GM12878 (cell line): Measurements from ENCODE around the gene NTRK3. TPM values are rescaled to one million over a fixed set of nuclear protein-coding genes. Genes with fewer than 3 reads are reported as not detected.

Experiments
- ATAC-seq: fragments of 200-7000 bp; cut with Tn5 transposase; 3 replicates; pipeline ENCODE4 v1.9.1; 2020; ENCODE audit warnings: mild to moderate bottlenecking, moderate library complexity
- BruUV-seq: library from RNA; stranded (reverse); fragments of 400-500 nt; replicated peaks from 2 replicates; lab custom pipeline; 2021; lab: Mats Ljungman, UMichigan
- CTCF ChIA-PET: fragments of 300-600 bp; sonication (Branson Sonifier 250); formaldehyde crosslinking; extraction: SDS; loops from one replicate; lab custom pipeline; 2021; ENCODE audit warnings: inconsistent platforms; lab: Yijun Ruan, JAX
- POLR2A ChIA-PET: fragments of 350-600 bp; formaldehyde crosslinking; extraction: SDS; loops from one replicate; lab custom pipeline; 2021; ENCODE audit warnings: inconsistent platforms; lab: Charles Lee
- RAD21 ChIA-PET: fragments of 300-600 bp; sonication (Branson Sonifier 250); formaldehyde crosslinking; loops from one replicate; lab custom pipeline; 2023; ENCODE audit warnings: antibody characterized with exemption; ENCODE audit not compliant: unreplicated experiment; lab: Charles Lee
- SMC1A ChIA-PET: fragments of 300-600 bp; sonication (Branson Sonifier 250); formaldehyde crosslinking; loops from one replicate; lab custom pipeline; 2023; ENCODE audit not compliant: unreplicated experiment, uncharacterized antibody; lab: Charles Lee
- DNase-seq: peaks from one replicate; pipeline ENCODE4 v3.0.0-alpha.2; 2011; ENCODE audit warnings: low read depth, low spot score
- FAIRE-seq: peaks from 3 replicates; lab custom pipeline; 2011; peaks lifted over from hg19 to GRCh38; lab: Jason Lieb, UNC
- H2AFZ ChIP-seq: 2 replicates; pipeline ENCODE4 v1.6.0; 2011; ENCODE audit warnings: low read depth, low read length, control low read depth; ENCODE audit not compliant: control insufficient read depth
- H3K27ac ChIP-seq: 2 replicates; pipeline ENCODE4 v1.5.1; 2011; ENCODE audit warnings: control low read depth; ENCODE audit not compliant: control insufficient read depth, insufficient read depth
- H3K27me3 ChIP-seq, 2 experiments: replicated peaks in 1 of 2; 2 replicates each; pipeline versions ENCODE4 v1.6.0 to v1.6.1; 2011; ENCODE audit warnings: low read length in 1 of 2; ENCODE audit not compliant: control insufficient read depth in 2 of 2, insufficient read depth in 2 of 2
- H3K36me3 ChIP-seq, 2 experiments: 2 replicates each; pipeline ENCODE4 v1.5.1; 2011; ENCODE audit warnings: low read length in 1 of 2; ENCODE audit not compliant: control insufficient read depth in 2 of 2, insufficient read depth in 2 of 2
- H3K4me1 ChIP-seq: 2 replicates; pipeline ENCODE4 v1.6.1; 2011; ENCODE audit warnings: mild to moderate bottlenecking, low read length, moderate library complexity, mixed read lengths; ENCODE audit not compliant: control insufficient read depth, insufficient read depth
- H3K4me2 ChIP-seq: 2 replicates; pipeline ENCODE4 v1.6.0; 2011; ENCODE audit warnings: control low read depth; ENCODE audit not compliant: control insufficient read depth, insufficient read depth
- H3K4me3 ChIP-seq: fragments of 200-600 bp; sonication (generic); 2 replicates; pipeline ENCODE4 v1.5.1; 2016
- H3K79me2 ChIP-seq: 2 replicates; pipeline ENCODE4 v1.6.0; 2011; ENCODE audit warnings: low read length; ENCODE audit not compliant: control insufficient read depth, insufficient read depth
- H3K9ac ChIP-seq: 2 replicates; pipeline ENCODE4 v1.8.0; 2011; ENCODE audit warnings: low read length, control low read depth, mixed read lengths; ENCODE audit not compliant: control insufficient read depth, insufficient read depth
- H3K9me3 ChIP-seq: replicated peaks from 3 replicates; pipeline ENCODE4 v1.5.1; 2011; ENCODE audit warnings: mild to moderate bottlenecking, low read length; ENCODE audit not compliant: control insufficient read depth, insufficient read depth
- H4K20me1 ChIP-seq: 2 replicates; pipeline ENCODE4 v1.6.0; 2011; ENCODE audit not compliant: control insufficient read depth, insufficient read depth
- CEBPB ChIP-seq, 2 experiments: fragments of 150-350 bp in 1 of 2; IDR thresholded peaks; 2 replicates each; pipeline ENCODE4 v1.6.1; 2012 to 2014; ENCODE audit warnings: low read depth in 2 of 2, low read length in 2 of 2, borderline replicate concordance in 1 of 2, inconsistent platforms in 1 of 2
- MTA2 ChIP-seq: fragments of 450-650 bp; IDR thresholded peaks from 2 replicates; pipeline ENCODE4 v1.6.1; 2016; ENCODE audit warnings: low read depth, mild to moderate bottlenecking, moderate library complexity
- PML ChIP-seq: IDR thresholded peaks from 2 replicates; pipeline ENCODE4 v1.6.1; 2012; ENCODE audit warnings: low read length, inconsistent platforms
- RBBP5 ChIP-seq: fragments of 200-600 bp; sonication (generic); conservative IDR thresholded peaks from 2 replicates; pipeline ENCODE4 v1.6.1; 2016
- SKIL ChIP-seq: fragments of 450-650 bp; IDR thresholded peaks from 2 replicates; pipeline ENCODE4 v1.6.1; 2017; ENCODE audit warnings: mild to moderate bottlenecking, low read depth, inconsistent platforms; ENCODE audit not compliant: poor library complexity, severe bottlenecking
- SMAD5 ChIP-seq: IDR thresholded peaks from 2 replicates; pipeline ENCODE4 v1.6.1; 2016; ENCODE audit warnings: antibody characterized with exemption, low read depth
- SUPT20H ChIP-seq: IDR thresholded peaks from 2 replicates; pipeline ENCODE4 v1.6.1; 2011; ENCODE audit warnings: low read depth, mild to moderate bottlenecking, low read length, moderate library complexity, borderline replicate concordance; ENCODE audit not compliant: control insufficient read depth
- TCF7 ChIP-seq: IDR thresholded peaks from 2 replicates; pipeline ENCODE4 v1.6.1; 2014; ENCODE audit warnings: antibody characterized with exemption, borderline replicate concordance
- YBX1 ChIP-seq: fragments of 450-650 bp; IDR thresholded peaks from 2 replicates; pipeline ENCODE4 v1.6.1; 2016; ENCODE audit warnings: antibody characterized with exemption
- ZBTB33 ChIP-seq: fragments of 450-650 bp; IDR thresholded peaks from 2 replicates; pipeline ENCODE4 v1.6.1; 2017; ENCODE audit warnings: mild to moderate bottlenecking
- WGBS: methylation state at CpG from one replicate; pipeline ENCODE4 v1.1.6; 2016; ENCODE audit warnings: low lambda C conversion rate; ENCODE audit not compliant: insufficient replicate concordance, insufficient coverage; ENCODE audit errors: missing lambda C conversion rate; 5-methylcytosine and 5-hydroxymethylcytosine counted together
- in situ Hi-C: fragments of 300-500 bp; cut with MboI; formaldehyde crosslinking; loops from 9 replicates; pipeline ENCODE4 v1.14.3; 2018; ENCODE audit warnings: mixed read lengths
- intact Hi-C: fragments of 100-400 bp; cut with micrococcal nuclease; formaldehyde crosslinking; loops from one replicate; pipeline ENCODE4 v1.14.2; 2022; ENCODE audit not compliant: unreplicated experiment
- polyA plus RNA-seq, 11 experiments: library from polyadenylated mRNA; depleted of rRNA in 4 of 11; unstranded in 6 of 11; stranded (reverse) in 5 of 11; fragments of >200 nt; fragmentation: Nextera tagmentation in 4 of 11; fragmentation: Illumina TruSeq in 1 of 11; extraction: Ambion mirVana in 4 of 11; extraction: Trizol in 1 of 11; gene quantifications; 1 replicate in 1 of 11; 2 replicates in 10 of 11; pipeline versions ENCODE4 v1.2.1 to v1.2.3, GENCODE V29; 2011 to 2016; ENCODE audit warnings: inconsistent platforms in 2 of 11, missing spikeins in 2 of 11, low read depth in 1 of 11
- total RNA-seq, 4 experiments: library from RNA; depleted of rRNA in 3 of 4; stranded (reverse); fragments of >200 nt in 3 of 4; fragmentation: Illumina TruSeq in 1 of 4; extraction: Trizol in 1 of 4; gene quantifications; 2 replicates each; pipeline versions ENCODE4 v1.2.1 to v1.2.3, GENCODE V29; 2013 to 2021

Gene NTRK3
- total and polyA plus RNA-seq, 10 of the 15 experiments (the other 5 are each of a cell fraction or from before 2014, with no cell fraction given) = not detected

GRCh38 chr15:88108991-88109390, 147.5 kb downstream of the NTRK3 start:
- H3K4me2 ChIP-seq = no peak overlapping the region

More at GRCh38 chr15:88108991-88109390, 147.5 kb downstream of the NTRK3 start:
- no peaks in the 10 kb centered on the region for H3K79me2 ChIP-seq
- no peak overlapping the region for H3K27ac ChIP-seq
- WGBS = 47% methylated on average over 11 of the region's 12 CpGs
- DNase-seq (no peak), FAIRE-seq (no peak), ATAC-seq (no peak)
- H3K9me3 ChIP-seq = no peaks in the 10 kb centered on the region
- SMC1A ChIA-PET = no interaction called here
- TF ChIP-seq PML (no peak), SMAD5 (no peak), YBX1 (no peak), SUPT20H (no peak), ZBTB33 (no peak), MTA2 (no peak), SKIL (no peak), RBBP5 (no peak), TCF7 (no peak), CEBPB (IDR thresholded peaks at IDR 0.05; ENCODE audit: borderline replicate concordance in 1 of 2, low read depth in 2 of 2, low read length in 2 of 2) (no peak)
- H3K4me1 ChIP-seq = no peaks in the 10 kb centered on the region
- RAD21 ChIA-PET = no interaction called here
- H3K36me3 ChIP-seq = no peaks in the 10 kb centered on the region
- H2AFZ ChIP-seq = no peak overlapping the region
- H4K20me1 ChIP-seq = no peaks in the 10 kb centered on the region
- intact Hi-C loops (no loop called here), in situ Hi-C loops (no loop called here)
- no peak overlapping the region for H3K4me3 ChIP-seq
- POLR2A ChIA-PET = no interaction called here
- CTCF ChIA-PET = no interaction called here
- H3K9ac ChIP-seq = no peak overlapping the region
- no TSS peak for BruUV-seq
- no peaks in the 10 kb centered on the region; a peak in 1 of 4 replicates for H3K27me3 ChIP-seq
